Measurements from ENCODE around the gene PTBP1. TPM values are rescaled to one million over a fixed set of nuclear protein-coding genes. Genes with fewer than 3 reads are reported as not detected.

PTBP1 gene
- total and polyA plus RNA-seq, 2 of the 13 experiments (the other 11 are each of a cell fraction or from before 2014, with no cell fraction given), result 195 to 288 TPM

GRCh38 chr19:813219-814151 lies 16.2 kb downstream of the PTBP1 start (continued):
- TF ChIP-seq HOXA3 (CRISPR knock-in tag; IDR thresholded peaks at IDR 0.05) (peak; percentile 47; the same call in 1 of the 2 replicates), ZBTB4 (CRISPR knock-in tag; IDR thresholded peaks at IDR 0.05; ENCODE audit: borderline replicate concordance) (no peak), ZNF775 (CRISPR knock-in tag; IDR thresholded peaks at IDR 0.05; ENCODE audit: borderline replicate concordance) (no peak), KDM2A (CRISPR knock-in tag; IDR thresholded peaks at IDR 0.05; ENCODE audit: borderline replicate concordance, low read depth) (peak; percentile 34; the same call in 1 of the 2 replicates), HNRNPK (IDR thresholded peaks at IDR 0.05; ENCODE audit: low read depth, low read length, poor library complexity, severe bottlenecking) (no peak), YEATS2 (CRISPR knock-in tag; IDR thresholded peaks at IDR 0.05; ENCODE audit: borderline replicate concordance) (no peak), XRCC5 (optimal IDR thresholded peaks at IDR 0.05; ENCODE audit: low read length) (no peak), MLXIP (CRISPR knock-in tag; IDR thresholded peaks at IDR 0.05; ENCODE audit: borderline replicate concordance) (no peak), THYN1 (CRISPR knock-in tag; IDR thresholded peaks at IDR 0.05; ENCODE audit: borderline replicate concordance, low read depth) (no peak), FOSL1 (CRISPR knock-in tag; IDR thresholded peaks at IDR 0.05; ENCODE audit: borderline replicate concordance) (no peak), ZNF790 (CRISPR knock-in tag; IDR thresholded peaks at IDR 0.05; ENCODE audit: borderline replicate concordance) (no peak), SOX6 (IDR thresholded peaks at IDR 0.05) (no peak), SOX6 (CRISPR knock-in tag; IDR thresholded peaks at IDR 0.05) (no peak), THAP11 (CRISPR knock-in tag; IDR thresholded peaks at IDR 0.05) (no peak), CHCHD3 (CRISPR knock-in tag; IDR thresholded peaks at IDR 0.05) (no peak), TIGD3 (CRISPR knock-in tag; IDR thresholded peaks at IDR 0.05; ENCODE audit: borderline replicate concordance) (no peak)
